ENCODE results near the gene FCRL5. TPM values are rescaled to one million over a fixed set of nuclear protein-coding genes. Genes with fewer than 3 reads are reported as not detected.
"Not testable (repeated sequence)": the region's sequence is repeated elsewhere in the genome, so short reads cannot be mapped to it uniquely, and the experiment has no call there.

Gene FCRL5
- not detected in 2 replicates for total RNA-seq (2014; rRNA removed; shearing (Covaris generic))

DNA sequence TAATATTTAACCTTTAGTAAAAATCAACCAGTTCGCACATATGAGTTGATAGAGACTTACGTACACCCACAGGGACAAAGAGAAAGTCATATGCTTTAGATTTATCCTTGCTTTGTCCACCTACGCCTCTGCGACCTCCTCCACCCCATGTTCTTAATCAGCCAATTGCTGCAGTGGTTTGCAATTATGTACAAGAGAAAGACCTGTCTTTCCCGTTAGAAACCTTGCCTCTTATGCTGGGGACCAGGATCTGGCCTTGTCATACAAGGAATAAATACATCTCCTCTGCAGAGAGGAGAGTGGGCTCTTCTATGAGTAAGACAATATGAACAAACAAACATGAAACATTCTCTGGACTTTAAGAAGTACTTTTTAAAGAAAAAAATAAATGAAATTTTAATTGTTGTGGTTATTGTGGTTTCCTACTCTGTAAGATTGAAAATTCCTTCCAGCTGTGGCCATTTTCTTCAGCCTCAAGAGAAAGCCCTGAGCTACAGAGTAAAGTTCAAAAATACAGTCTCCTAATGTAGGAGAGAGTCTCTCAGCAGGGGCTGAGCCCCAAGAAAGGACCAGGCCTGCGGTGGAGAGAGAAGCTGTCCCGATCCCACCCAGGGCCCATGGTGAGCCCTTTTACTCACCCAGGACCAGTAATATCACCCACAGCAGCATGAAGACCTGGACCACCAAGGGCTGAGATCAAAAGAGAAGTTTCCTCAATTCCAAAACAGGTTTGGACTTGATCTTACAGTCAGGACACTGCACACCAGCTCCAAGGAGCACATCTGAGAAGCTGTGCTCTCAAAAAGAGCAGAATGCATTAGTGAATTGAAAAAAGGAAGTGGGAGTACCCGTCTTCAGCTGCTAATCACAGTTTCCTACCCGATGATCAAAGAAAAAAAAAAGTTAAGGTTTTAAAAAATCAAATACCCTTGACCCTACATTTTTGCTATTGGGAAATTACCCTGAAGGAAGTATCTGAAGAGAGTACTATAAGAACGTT is at the start of gene FCRL5:
Gene FCRL5, minus strand, starts transcription at position 822 of the 1,000 bp plus-strand sequence. Its CDS starts 153 bp downstream, at position 669.
- no peak for DNase-seq (ENCODE audit: low read depth)

- no peak for DNase-seq (ENCODE audit: low read depth)
Observed at GRCh38 chr1:157600236-157600635, 47.9 kb upstream of the FCRL5 start.

DNA sequence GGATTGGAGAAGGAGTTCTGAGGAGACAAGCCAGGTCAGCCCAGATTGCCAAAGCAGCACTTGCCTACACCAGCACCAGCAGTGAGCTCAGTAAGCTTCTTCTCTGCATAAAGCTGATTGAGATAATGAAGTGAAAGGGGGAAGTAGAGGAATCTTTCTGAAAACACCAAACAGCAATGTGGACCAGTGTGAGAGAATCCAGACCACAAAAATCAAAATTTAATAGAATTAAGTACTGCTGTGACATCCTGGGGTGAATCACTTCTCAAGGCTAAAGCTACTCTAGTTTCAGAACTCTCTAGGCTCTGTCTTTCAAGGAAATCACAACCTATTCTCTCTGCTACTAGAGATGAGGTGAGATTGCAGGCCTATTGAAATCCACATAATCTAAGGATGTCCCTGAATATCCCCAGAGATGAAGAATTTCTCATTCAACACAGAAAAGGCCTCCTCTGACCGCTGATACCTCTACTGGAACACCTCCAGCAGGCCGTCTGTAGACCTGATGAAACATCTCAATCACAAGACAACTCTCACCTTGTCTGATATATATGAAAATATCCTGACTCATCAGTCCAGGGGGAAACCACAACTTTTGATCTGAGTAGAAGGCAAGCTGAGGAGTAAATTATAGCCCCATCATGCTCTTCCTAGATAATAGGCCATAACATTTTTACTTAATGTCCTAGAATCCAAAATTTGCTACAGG is 45.8 kb upstream of the FCRL5 start, which contains the start of gene FCRL4:
Gene FCRL4, minus strand, starts transcription at position 127 of the 709 bp plus-strand sequence. CDS start 141 bp downstream, outside the sequence.
- no peak for DNase-seq (ENCODE audit: low read depth)

- no peak for DNase-seq (ENCODE audit: low read depth)
Observed at GRCh38 chr1:157596384-157596783, 44.1 kb upstream of the FCRL5 start.

DNA sequence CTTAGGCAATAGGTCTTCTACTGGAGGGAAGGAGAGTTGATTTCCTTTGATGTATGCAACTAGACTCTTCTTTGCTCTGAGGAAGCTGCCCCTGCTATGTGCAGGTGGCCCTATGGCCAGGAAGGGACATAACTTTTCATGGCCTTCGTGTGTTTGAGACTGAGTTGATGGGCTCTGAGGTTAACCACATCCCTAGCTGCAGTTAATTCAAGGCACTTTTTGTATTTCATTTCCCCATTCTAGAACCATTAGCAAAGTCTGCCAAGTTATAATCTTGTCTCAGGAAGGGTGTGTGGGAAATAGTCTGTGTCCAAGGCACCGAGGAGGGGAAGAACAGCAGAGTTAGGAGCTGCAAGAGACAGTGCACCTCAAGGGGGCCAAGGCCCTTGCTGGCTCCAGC is 43.0 kb upstream of the FCRL5 start:
- no peak for DNase-seq (ENCODE audit: low read depth)

DNA sequence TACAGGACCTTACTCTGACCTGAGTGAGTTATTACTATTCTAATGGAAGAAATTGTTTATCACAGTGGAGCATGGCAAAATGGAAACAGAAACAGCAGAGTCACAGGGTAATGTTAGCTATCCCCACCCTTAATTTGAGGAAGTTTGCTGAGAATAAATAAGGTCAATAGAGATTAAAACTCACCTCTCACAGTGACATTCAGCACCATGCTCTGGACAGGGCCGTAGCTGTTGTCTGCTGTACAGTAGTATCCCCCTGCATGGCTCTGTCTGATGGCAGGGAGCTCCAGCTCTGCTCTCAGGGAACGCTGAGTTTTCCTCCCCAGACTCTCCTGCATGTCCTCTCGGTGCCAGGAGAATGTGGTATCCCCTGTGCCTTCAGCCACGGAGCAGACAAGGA is 33.7 kb upstream of the FCRL5 start:
- no peak for DNase-seq (ENCODE audit: low read depth)

- no peak for DNase-seq (ENCODE audit: low read depth)
Observed at GRCh38 chr1:157584503-157584902, 32.2 kb upstream of the FCRL5 start.

GRCh38 chr1:157580828-157581210 is 28.5 kb upstream of the FCRL5 start:
- DNase-seq (ENCODE audit: low read depth): no peak

DNA sequence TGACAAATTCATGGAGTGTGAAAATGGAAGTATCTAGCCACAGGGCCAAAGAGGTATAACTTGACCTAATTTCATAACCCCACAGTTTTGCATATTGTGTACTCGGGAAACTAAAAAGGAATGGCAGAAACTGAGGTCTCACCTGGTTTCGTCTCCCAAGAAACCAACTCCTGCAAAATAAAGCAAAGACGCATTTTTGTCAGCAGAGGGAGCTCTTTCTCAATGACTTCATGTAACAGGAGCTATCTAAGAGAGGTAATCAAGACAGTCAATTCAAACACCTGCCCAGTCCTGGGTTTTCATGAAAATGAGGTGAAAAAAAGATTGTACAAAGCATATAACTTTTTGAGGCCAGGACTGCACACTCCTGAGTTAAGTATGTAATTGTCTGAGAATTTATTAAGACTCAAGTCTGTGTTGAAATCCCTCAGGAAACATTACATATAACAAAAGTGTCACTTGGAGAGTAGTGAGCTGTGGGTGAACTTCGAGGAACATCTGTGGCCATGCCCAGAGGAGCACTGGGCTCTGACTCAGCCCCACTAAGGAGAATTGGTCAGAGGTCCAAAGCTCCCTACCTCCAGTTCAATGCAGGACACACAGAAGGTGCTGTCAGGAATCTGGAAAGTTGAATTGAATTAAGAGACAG is 28.0 kb upstream of the FCRL5 start:
- DNase-seq (ENCODE audit: low read depth): peak; percentile 52

DNA sequence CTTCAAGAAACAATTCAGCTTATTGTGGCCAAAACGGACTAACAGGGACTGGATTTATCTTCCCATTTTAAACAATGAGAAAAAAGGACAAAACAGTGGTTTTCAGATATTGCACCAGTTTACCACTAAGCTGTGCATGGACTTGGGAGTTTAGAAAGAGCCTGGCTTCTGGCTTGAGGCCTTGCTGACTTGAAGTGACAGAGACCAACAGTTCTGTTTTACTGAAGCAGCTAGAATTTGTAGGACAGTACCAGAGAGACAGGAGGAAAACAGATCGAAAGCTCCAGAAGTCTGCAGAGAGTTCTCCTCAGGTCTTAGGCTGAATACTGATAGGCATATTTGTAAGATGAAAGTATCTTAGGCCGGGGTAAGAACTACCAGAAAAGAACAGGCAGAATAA is 25.1 kb upstream of the FCRL5 start:
- DNase-seq (ENCODE audit: low read depth): no peak

- no peak for DNase-seq (ENCODE audit: low read depth)
Observed at GRCh38 chr1:157575744-157576143, 23.4 kb upstream of the FCRL5 start.

DNA sequence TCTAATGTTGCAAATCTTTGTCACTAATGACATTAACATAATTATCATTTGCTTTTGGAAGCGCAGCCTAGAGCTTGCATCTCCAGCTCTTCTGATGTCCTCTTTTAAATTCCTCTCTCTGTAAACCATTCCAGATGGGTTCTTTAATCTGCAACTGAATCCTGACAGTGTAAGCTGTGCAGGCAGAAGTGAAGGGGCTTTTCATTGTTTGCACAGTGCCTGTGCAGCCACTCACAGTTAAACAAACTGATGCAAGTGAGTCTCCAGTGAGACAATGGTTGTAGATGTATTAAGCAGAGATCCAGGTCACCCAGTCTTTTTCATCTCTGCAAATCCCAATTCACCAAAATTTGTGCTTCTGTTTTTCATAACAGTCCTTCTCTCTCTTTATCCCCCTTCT is 22.5 kb upstream of the FCRL5 start:
- no peak for DNase-seq (ENCODE audit: low read depth)

GRCh38 chr1:157566484-157567300 is 14.4 kb upstream of the FCRL5 start:
- DNase-seq (ENCODE audit: low read depth): no peak

DNA sequence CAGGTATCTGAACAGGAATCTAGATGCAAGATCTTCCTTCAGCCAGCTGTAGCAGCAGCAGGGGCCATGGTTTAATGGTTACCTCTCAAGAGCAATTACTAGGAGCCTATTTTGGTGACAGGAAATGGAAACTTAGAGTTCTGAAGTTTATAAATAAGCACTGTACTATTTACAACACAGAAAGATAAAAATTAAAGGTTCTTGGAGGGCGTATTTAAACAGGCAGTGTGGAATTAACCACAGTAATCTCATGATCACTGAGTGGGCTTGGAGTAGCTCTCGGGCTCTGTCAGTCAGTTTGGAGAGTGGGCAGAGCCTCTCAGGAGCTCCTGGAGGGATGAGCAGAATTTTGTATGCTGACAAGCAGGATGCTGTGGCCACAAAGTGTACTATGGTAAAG is 10.2 kb upstream of the FCRL5 start:
- DNase-seq (ENCODE audit: low read depth): no peak

DNA sequence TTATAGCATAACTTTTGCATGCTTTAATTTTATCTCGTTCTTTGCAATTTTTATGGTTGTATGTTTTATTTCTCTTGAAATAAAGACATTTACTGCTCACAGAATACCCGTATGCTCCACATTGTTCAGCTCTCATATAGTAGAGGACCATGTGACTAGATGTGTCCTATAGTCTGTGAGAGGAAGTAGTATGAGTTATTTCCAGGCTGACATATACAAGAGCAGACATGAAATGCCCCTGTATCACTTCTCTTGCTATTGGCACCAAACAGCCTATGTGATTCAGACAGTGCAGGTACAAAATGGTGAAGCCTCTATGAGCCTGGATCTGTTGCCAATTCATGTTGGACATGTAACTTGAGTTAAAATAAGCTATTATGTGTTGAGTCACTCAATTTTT is 5.8 kb upstream of the FCRL5 start:
- no peak for DNase-seq (ENCODE audit: low read depth)

GRCh38 chr1:157548081-157548480 is 4.2 kb downstream of the FCRL5 start:
- not testable (repeated sequence) for DNase-seq (ENCODE audit: low read depth)

GRCh38 chr1:157542676-157543075 is 9.6 kb downstream of the FCRL5 start:
- peak; percentile 17 for DNase-seq (ENCODE audit: low read depth)

DNA sequence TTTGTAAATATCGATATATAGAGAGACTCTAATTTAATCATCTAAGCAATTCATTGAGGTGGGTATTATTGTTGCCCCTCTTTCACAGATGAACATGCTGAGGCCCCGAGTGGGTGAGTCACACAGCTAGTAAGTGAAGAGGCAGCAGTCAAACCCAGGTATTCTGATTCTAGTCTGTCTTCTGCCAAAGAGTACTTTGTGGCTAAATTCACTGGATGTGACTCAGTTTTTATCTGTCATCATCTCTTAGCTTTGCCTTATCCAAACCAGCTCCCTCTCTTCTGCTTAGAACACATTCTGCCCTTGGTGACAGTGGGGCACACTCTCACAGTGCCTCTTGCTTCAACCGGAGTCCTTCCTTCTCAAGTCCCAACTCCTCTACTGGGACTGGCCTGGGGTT is 11.5 kb downstream of the FCRL5 start:
- peak; percentile 49 for DNase-seq (ENCODE audit: low read depth)

DNA sequence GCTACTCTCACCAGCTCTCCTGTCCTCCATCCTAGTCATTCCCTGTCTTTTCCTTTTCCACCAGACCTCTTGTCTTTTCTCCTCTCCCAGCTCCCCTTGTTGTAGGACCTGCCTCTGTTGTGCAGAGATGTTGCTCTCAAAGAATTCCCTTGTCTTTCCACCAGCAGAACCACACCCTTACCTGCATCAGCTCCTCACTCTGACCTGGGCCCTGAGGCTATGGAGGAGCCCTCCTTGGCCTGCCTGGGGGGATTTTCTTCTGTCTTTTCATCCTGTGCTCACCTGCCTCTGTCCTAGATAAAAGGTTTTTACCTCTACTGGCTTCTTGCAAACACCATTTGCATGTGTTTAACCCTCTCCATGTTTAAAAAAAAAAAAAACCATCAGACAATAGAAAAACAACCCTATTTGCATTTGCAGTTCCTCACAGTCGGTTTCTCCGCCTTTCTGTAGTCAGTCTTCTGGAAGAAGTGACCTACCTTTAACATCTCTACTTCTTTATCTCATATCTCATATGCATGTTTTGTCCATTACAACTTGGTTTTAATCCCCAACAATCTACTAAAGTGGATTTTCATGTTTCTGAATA is 12.1 kb downstream of the FCRL5 start:
- no peak for DNase-seq (ENCODE audit: low read depth)

DNA sequence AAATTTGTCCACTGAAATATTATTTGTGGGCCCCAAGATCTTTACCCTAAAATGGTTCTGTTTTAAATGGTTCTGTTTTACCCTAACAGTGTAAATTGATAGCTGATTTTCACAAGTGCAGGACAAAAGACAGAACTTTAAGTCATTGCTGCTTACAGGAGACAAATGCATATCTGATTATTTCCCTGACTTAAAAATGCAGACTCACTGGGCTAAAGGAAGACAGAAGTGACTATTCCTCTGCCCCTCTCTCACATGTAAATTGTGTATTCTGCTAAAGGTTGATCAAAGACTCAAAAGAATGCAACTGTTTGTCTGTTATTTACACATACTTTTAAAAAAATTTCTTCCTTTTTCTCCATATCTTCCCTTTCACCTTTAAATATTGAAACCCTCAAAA is 12.7 kb downstream of the FCRL5 start:
- DNase-seq (ENCODE audit: low read depth): no peak

DNA sequence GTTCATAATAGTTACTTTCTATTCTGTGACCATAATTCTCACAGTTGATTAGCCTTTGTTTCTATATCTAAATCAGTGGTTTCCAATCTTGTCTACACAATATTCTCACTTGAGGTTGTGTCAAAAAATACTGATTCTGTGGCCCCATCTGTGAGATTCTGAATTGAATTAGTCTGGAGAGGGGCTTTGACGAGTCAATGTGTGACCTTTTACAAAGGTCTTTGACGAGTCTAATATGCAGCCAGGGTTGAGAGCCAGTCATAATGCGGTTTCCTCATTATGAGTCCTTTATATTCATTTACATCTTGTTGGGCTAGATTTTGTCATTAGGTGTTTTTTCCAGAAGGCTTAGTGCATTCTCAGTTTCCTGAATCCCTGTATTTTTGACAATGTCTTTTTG is 19.7 kb downstream of the FCRL5 start:
- no peak for DNase-seq (ENCODE audit: low read depth)

Measured in RPMI7951 (cell line).